Stimulated activated effector memory CD8-positive, alpha-beta T cell treated with anti-CD3 and anti-CD28 coated beads, Interleukin-12 subunit alpha, Interleukin-12 subunit beta, amount 100 ng/mL, for 72 hours (primary cell): ENCODE results near the gene CENPS.
"Not testable (repeated sequence)": the region's sequence is repeated elsewhere in the genome, so short reads cannot be mapped to it uniquely, and the experiment has no call there.

Experiments
- ATAC-seq: fragments of 150-1000 bp; cut with Tn5 transposase; 2 replicates; pipeline ENCODE4 v1.10.0; 2021
- DNase-seq, 2 donors: peaks; one replicate each; pipeline ENCODE4 v3.0.0; 2021 to 2022; ENCODE audit warnings: low spot score in 2 of 2
- H3K27ac Mint-ChIP-seq: one replicate; pipeline ENCODE4 v1.8.0; 2022; ENCODE audit warnings: mild to moderate bottlenecking, mixed read lengths
- H3K36me3 Mint-ChIP-seq: one replicate; pipeline ENCODE4 v1.8.0; 2022; ENCODE audit warnings: mild to moderate bottlenecking, mixed read lengths
- H3K4me1 Mint-ChIP-seq: one replicate; pipeline ENCODE4 v1.8.0; 2022; ENCODE audit warnings: mixed read lengths
- H3K4me3 Mint-ChIP-seq: one replicate; pipeline ENCODE4 v1.8.0; 2022; ENCODE audit warnings: mild to moderate bottlenecking, mixed read lengths
- H3K9me3 Mint-ChIP-seq: one replicate; pipeline ENCODE4 v1.8.0; 2022; ENCODE audit warnings: mixed read lengths

The CENPS gene

GRCh38 chr1:10456661-10457060 is 26.4 kb downstream of the CENPS start:
- no peak for DNase-seq
- Mint-ChIP-seq H3K27ac (no peak overlapping the region), H3K4me3 (no peak overlapping the region), H3K36me3 (peaks cover 51% of the 10 kb centered on the region), H3K9me3 (no peaks in the 10 kb centered on the region), H3K4me1 (no peaks in the 10 kb centered on the region)
- ATAC-seq: no peak

GRCh38 chr1:10457462-10457861 is 27.2 kb downstream of the CENPS start:
- H3K27ac Mint-ChIP-seq, ATAC-seq: not testable (repeated sequence)

GRCh38 chr1:10457875-10458274 is 27.6 kb downstream of the CENPS start:
- Mint-ChIP-seq H3K9me3 (no peaks in the 10 kb centered on the region), H3K4me1 (no peaks in the 10 kb centered on the region), H3K27ac (no peak overlapping the region), H3K36me3 (peaks cover 63% of the 10 kb centered on the region), H3K4me3 (no peak overlapping the region)
- ATAC-seq (no peak), DNase-seq (no peak)

More at GRCh38 chr1:10457462-10457861, 27.2 kb downstream of the CENPS start:
- H3K4me3 Mint-ChIP-seq, H3K4me1 Mint-ChIP-seq, DNase-seq, H3K9me3 Mint-ChIP-seq: not testable (repeated sequence)
- H3K36me3 Mint-ChIP-seq: peaks cover 59% of the 10 kb centered on the region

- Mint-ChIP-seq H3K36me3 (peaks cover 76% of the 10 kb centered on the region), H3K4me1 (no peaks in the 10 kb centered on the region), H3K4me3 (no peak overlapping the region), H3K9me3 (no peaks in the 10 kb centered on the region), H3K27ac (no peak overlapping the region)
- DNase-seq (no peak), ATAC-seq (no peak)
Observed at GRCh38 chr1:10459184-10459583, 29.0 kb downstream of the CENPS start.

GRCh38 chr1:10467078-10467477 is 36.8 kb downstream of the CENPS start:
- ATAC-seq: no peak
- DNase-seq: no peak
- Mint-ChIP-seq H3K27ac (no peak overlapping the region), H3K4me1 (peaks cover 8% of the 10 kb centered on the region), H3K9me3 (no peaks in the 10 kb centered on the region), H3K4me3 (no peak overlapping the region), H3K36me3 (peaks cover 89% of the 10 kb centered on the region)

- ATAC-seq (no peak), DNase-seq (no peak)
- Mint-ChIP-seq H3K9me3 (no peaks in the 10 kb centered on the region), H3K4me1 (peaks cover 19% of the 10 kb centered on the region), H3K27ac (no peak overlapping the region), H3K4me3 (no peak overlapping the region), H3K36me3 (peaks cover 68% of the 10 kb centered on the region)
Observed at GRCh38 chr1:10470043-10470442, 39.8 kb downstream of the CENPS start.

GRCh38 chr1:10471411-10472219 is 41.4 kb downstream of the CENPS start:
- Mint-ChIP-seq H3K4me3 (peak overlapping the region; percentile 97), H3K9me3 (no peaks in the 10 kb centered on the region), H3K4me1 (peaks cover 31% of the 10 kb centered on the region), H3K27ac (peak overlapping the region; percentile 97), H3K36me3 (peaks cover 55% of the 10 kb centered on the region)
- DNase-seq (no peak), ATAC-seq (peak; percentile 0)

- ATAC-seq: peak; percentile 88
- Mint-ChIP-seq H3K4me3 (peak within 1 kb of the TSS; percentile 97), H3K27ac (peak within 1 kb of the TSS; percentile 97), H3K36me3 (peaks cover 46% of the 10 kb centered on the region), H3K9me3 (no peaks in the 10 kb centered on the region), H3K4me1 (peaks cover 31% of the 10 kb centered on the region)
- DNase-seq: peak; percentile 79 to 96
Observed at GRCh38 chr1:10472220-10473144, 42.2 kb downstream of the CENPS start, which contains the start of gene DFFA. DFFA (minus strand) TSS chr1:10472529; CDS start chr1:10472458, 71 bp downstream.

GRCh38 chr1:10473145-10473765 is 43.0 kb downstream of the CENPS start:
- Mint-ChIP-seq H3K27ac (peak overlapping the region; percentile 97), H3K4me3 (peak overlapping the region; percentile 97), H3K9me3 (no peaks in the 10 kb centered on the region), H3K4me1 (peaks cover 32% of the 10 kb centered on the region), H3K36me3 (peaks cover 38% of the 10 kb centered on the region)
- ATAC-seq (no peak), DNase-seq (no peak)

- peaks cover 28% of the 10 kb centered on the region for H3K36me3 Mint-ChIP-seq
- not testable (repeated sequence) for H3K9me3 Mint-ChIP-seq, ATAC-seq, DNase-seq
- peak overlapping the region; percentile 95 for H3K4me3 Mint-ChIP-seq
- peak overlapping the region; percentile 91 for H3K27ac Mint-ChIP-seq
- H3K4me1 Mint-ChIP-seq: peaks cover 36% of the 10 kb centered on the region
Observed at GRCh38 chr1:10474309-10474612, 44.0 kb downstream of the CENPS start.

GRCh38 chr1:10474613-10475507 is 44.6 kb downstream of the CENPS start, which contains the start of gene PEX14:
PEX14 (plus strand) TSS chr1:10474950; CDS start chr1:10474967, 17 bp downstream.
- H3K27ac Mint-ChIP-seq: peak within 1 kb of the TSS; percentile 91
- peak; percentile 74 to 93 for DNase-seq
- H3K9me3 Mint-ChIP-seq: no peaks in the 10 kb centered on the region
- ATAC-seq: peak; percentile 92
- peaks cover 22% of the 10 kb centered on the region for H3K36me3 Mint-ChIP-seq
- peaks cover 36% of the 10 kb centered on the region for H3K4me1 Mint-ChIP-seq
- H3K4me3 Mint-ChIP-seq: peak within 1 kb of the TSS; percentile 95

- H3K4me3 Mint-ChIP-seq: peak overlapping the region; percentile 95
- DNase-seq (no peak), ATAC-seq (no peak)
- H3K36me3 Mint-ChIP-seq: peaks cover 22% of the 10 kb centered on the region
- peaks cover 36% of the 10 kb centered on the region for H3K4me1 Mint-ChIP-seq
- H3K27ac Mint-ChIP-seq: peak overlapping the region; percentile 91
- H3K9me3 Mint-ChIP-seq: no peaks in the 10 kb centered on the region
Observed at GRCh38 chr1:10475510-10475909, 45.3 kb downstream of the CENPS start.

- no peaks in the 10 kb centered on the region for H3K9me3 Mint-ChIP-seq
- peaks cover 29% of the 10 kb centered on the region for H3K36me3 Mint-ChIP-seq
- no peak for DNase-seq
- no peak for ATAC-seq
- H3K27ac Mint-ChIP-seq: no peak overlapping the region
- H3K4me1 Mint-ChIP-seq: peaks cover 23% of the 10 kb centered on the region
- H3K4me3 Mint-ChIP-seq: no peak overlapping the region
Observed at GRCh38 chr1:10479296-10479695, 49.1 kb downstream of the CENPS start.

- no peak overlapping the region for H3K27ac Mint-ChIP-seq
- DNase-seq: no peak
- peaks cover 19% of the 10 kb centered on the region for H3K4me1 Mint-ChIP-seq
Observed at GRCh38 chr1:10480614-10481013, 50.4 kb downstream of the CENPS start.

More at GRCh38 chr1:10480614-10481013, 50.4 kb downstream of the CENPS start:
- H3K36me3 Mint-ChIP-seq: peaks cover 18% of the 10 kb centered on the region
- H3K9me3 Mint-ChIP-seq: no peaks in the 10 kb centered on the region
- no peak for ATAC-seq
- no peak overlapping the region for H3K4me3 Mint-ChIP-seq
